Chondrocyte (in vitro differentiated cells): ENCODE measurements around the gene ANKDD1B. TPM values are rescaled to one million over a fixed set of nuclear protein-coding genes. Genes with fewer than 3 reads are reported as not detected.

Experiments
- DNase-seq: peaks from one replicate; pipeline ENCODE4 v3.0.0; 2021; ENCODE audit warnings: mixed read lengths, low spot score
- H3K27ac Mint-ChIP-seq: one replicate; pipeline ENCODE4 v1.8.0; 2021; ENCODE audit warnings: mild to moderate bottlenecking, moderate library complexity, mixed read lengths; ENCODE audit not compliant: unreplicated experiment
- H3K27me3 Mint-ChIP-seq: 2 replicates; pipeline ENCODE4 v1.8.0; 2021; ENCODE audit warnings: low read depth, mixed read lengths
- H3K36me3 Mint-ChIP-seq: 2 replicates; pipeline ENCODE4 v1.8.0; 2021; ENCODE audit warnings: low read depth, mixed read lengths
- H3K4me1 Mint-ChIP-seq: 2 replicates; pipeline ENCODE4 v1.8.0; 2021; ENCODE audit warnings: low read depth, mild to moderate bottlenecking, mixed read lengths
- H3K4me3 Mint-ChIP-seq: one replicate; pipeline ENCODE4 v1.8.0; 2021; ENCODE audit warnings: mild to moderate bottlenecking, moderate library complexity, mixed read lengths; ENCODE audit not compliant: unreplicated experiment
- H3K9me3 Mint-ChIP-seq: 2 replicates; pipeline ENCODE4 v1.8.0; 2021; ENCODE audit warnings: low read depth, mixed read lengths
- total RNA-seq: library from RNA; stranded (reverse); gene quantifications from 3 replicates; pipeline ENCODE4 v1.2.1, GENCODE V29; 2021
- TF ChIP-seq, protein P1 (sequence below): fragments of 200-600 bp; sonication (generic); IDR thresholded peaks from 2 replicates; pipeline ENCODE4 v1.5.0; 2021; ENCODE audit warnings: antibody characterized with exemption, mild to moderate bottlenecking, moderate library complexity

Gene ANKDD1B
- total RNA-seq, 1 donor from 2014 or later: 0.42 TPM

GRCh38 chr5:75660678-75661465 is 49.6 kb downstream of the ANKDD1B start:
- Mint-ChIP-seq H3K27me3 (no peaks in the 10 kb centered on the region), H3K4me1 (peaks cover 6% of the 10 kb centered on the region), H3K27ac (no peak overlapping the region), H3K4me3 (no peak overlapping the region), H3K36me3 (peaks cover 4% of the 10 kb centered on the region), H3K9me3 (no peaks in the 10 kb centered on the region)
- TF ChIP-seq, protein P1, sequence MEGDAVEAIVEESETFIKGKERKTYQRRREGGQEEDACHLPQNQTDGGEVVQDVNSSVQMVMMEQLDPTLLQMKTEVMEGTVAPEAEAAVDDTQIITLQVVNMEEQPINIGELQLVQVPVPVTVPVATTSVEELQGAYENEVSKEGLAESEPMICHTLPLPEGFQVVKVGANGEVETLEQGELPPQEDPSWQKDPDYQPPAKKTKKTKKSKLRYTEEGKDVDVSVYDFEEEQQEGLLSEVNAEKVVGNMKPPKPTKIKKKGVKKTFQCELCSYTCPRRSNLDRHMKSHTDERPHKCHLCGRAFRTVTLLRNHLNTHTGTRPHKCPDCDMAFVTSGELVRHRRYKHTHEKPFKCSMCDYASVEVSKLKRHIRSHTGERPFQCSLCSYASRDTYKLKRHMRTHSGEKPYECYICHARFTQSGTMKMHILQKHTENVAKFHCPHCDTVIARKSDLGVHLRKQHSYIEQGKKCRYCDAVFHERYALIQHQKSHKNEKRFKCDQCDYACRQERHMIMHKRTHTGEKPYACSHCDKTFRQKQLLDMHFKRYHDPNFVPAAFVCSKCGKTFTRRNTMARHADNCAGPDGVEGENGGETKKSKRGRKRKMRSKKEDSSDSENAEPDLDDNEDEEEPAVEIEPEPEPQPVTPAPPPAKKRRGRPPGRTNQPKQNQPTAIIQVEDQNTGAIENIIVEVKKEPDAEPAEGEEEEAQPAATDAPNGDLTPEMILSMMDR: no peak
- DNase-seq: no peak

DNA sequence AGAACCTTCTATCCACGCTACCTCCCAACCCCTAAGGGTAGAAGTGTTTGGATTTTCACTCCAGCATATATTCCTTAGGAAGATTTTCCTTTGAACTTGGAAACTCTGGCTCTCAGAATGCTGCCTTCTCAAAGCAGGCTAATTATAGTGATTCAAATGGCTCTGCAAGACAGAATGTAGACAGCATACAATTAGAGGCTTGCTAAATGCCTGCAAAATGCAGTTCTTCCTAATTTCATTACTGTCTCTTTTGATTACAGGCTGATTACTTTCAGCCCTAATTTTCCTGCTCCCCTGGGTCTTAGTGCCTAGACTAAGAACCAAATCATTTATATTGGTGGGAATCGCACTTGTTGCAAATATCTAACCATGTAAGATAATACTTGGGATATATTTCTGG is 50.8 kb downstream of the ANKDD1B start:
- TF ChIP-seq, protein P1: no peak
- no peak overlapping the region for H3K27ac Mint-ChIP-seq
- peaks cover 6% of the 10 kb centered on the region for H3K4me1 Mint-ChIP-seq
- no peak overlapping the region for H3K4me3 Mint-ChIP-seq
- H3K36me3 Mint-ChIP-seq: peaks cover 4% of the 10 kb centered on the region
- H3K9me3 Mint-ChIP-seq: no peaks in the 10 kb centered on the region
- no peaks in the 10 kb centered on the region for H3K27me3 Mint-ChIP-seq
- DNase-seq: no peak

DNA sequence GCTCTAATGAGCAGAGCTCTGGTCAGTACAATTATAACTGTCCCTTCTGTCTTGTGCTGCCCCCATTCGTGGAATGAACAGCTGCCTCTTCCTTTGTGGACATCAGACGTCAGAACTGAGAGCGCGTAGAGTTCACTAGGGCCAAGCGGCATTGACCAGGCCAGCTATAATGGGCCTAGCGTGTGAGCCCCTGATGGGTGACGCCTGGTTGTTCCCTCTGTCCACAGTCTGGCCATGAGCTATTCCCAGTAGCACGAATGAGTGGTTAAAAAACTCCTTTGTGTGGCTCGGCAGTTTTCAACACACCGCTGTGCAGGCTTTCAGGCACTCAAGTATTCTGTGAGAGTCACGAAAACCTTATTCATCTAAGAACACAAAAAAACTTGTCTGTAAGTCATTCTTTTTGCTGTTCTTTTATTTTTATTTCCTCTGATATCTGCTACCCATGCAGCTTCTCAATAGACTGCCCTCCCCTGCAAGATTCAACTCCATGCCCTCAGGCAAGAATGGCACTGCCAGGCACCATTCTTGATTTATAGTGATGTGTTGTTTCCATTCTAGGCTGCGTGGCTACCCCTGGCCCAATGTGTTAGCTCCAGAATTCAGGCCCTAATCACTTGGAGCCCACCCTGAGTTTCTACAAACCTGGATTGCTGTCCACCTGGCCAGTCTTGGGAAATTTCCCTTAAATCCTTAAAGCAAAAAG is 52.5 kb downstream of the ANKDD1B start:
- Mint-ChIP-seq H3K9me3 (no peaks in the 10 kb centered on the region), H3K36me3 (peaks cover 4% of the 10 kb centered on the region), H3K27me3 (no peaks in the 10 kb centered on the region), H3K4me1 (peaks cover 7% of the 10 kb centered on the region), H3K4me3 (no peak overlapping the region), H3K27ac (no peak overlapping the region)
- TF ChIP-seq, protein P1: no peak
- no peak for DNase-seq

- H3K9me3 Mint-ChIP-seq: no peaks in the 10 kb centered on the region
- H3K27ac Mint-ChIP-seq: no peak overlapping the region
- no peak overlapping the region for H3K4me3 Mint-ChIP-seq
- H3K27me3 Mint-ChIP-seq: no peaks in the 10 kb centered on the region
- H3K36me3 Mint-ChIP-seq: peaks cover 4% of the 10 kb centered on the region
- TF ChIP-seq, protein P1: no peak
- peaks cover 16% of the 10 kb centered on the region for H3K4me1 Mint-ChIP-seq
- DNase-seq: no peak
Measured at GRCh38 chr5:75664979-75665378, 53.7 kb downstream of the ANKDD1B start.

- TF ChIP-seq, protein P1: no peak
Measured at GRCh38 chr5:75666801-75667200, 55.5 kb downstream of the ANKDD1B start.

More at GRCh38 chr5:75666801-75667200, 55.5 kb downstream of the ANKDD1B start:
- H3K27ac Mint-ChIP-seq: no peak overlapping the region
- peaks cover 28% of the 10 kb centered on the region for H3K4me1 Mint-ChIP-seq
- no peak for DNase-seq
- no peaks in the 10 kb centered on the region for H3K27me3 Mint-ChIP-seq
- peaks cover 4% of the 10 kb centered on the region for H3K36me3 Mint-ChIP-seq
- no peaks in the 10 kb centered on the region for H3K9me3 Mint-ChIP-seq
- no peak overlapping the region for H3K4me3 Mint-ChIP-seq
